ENCODE results near the gene PRKG1. TPM values are rescaled to one million over a fixed set of nuclear protein-coding genes. Genes with fewer than 3 reads are reported as not detected.

Gene PRKG1
- total and polyA plus RNA-seq, 2 of the 4 experiments (the other 2 are of a cell fraction): 3.5 to 18.3 TPM

- BruUV-seq (replicated peaks): no TSS peak
- dilution Hi-C loops (cut with HindIII; ENCODE audit: low sequenced_read_pairs, unreplicated experiment): no loop called here
- ChIA-PET POLR2A (ENCODE audit: unreplicated experiment) (no interaction called here), CTCF (no interaction called here)
- Histone ChIP-seq H2BK120ac (ENCODE audit: low read depth, low read length) (no peak overlapping the region), H2BK20ac (ENCODE audit: low read depth, low read length) (no peak overlapping the region), H3K9ac (ENCODE audit: low read depth, low read length) (no peak overlapping the region), H3K27ac (ENCODE audit: insufficient read depth, low read length) (no peak overlapping the region), H3K56ac (ENCODE audit: extremely low read depth, insufficient read depth, low read length) (no peak overlapping the region), H3K9me3 (ENCODE audit: control insufficient read depth, insufficient read depth, low read length) (no peaks in the 10 kb centered on the region), H2BK5ac (ENCODE audit: low read depth, low read length, poor library complexity, severe bottlenecking) (peak overlapping the region; percentile 18), H2AK5ac (ENCODE audit: low read depth, low read length) (no peak overlapping the region; the same call in 1 of the 2 replicates), H2AK9ac (replicated peaks; ENCODE audit: low read depth, low read length, poor library complexity) (no peak overlapping the region), H3K4me1 (ENCODE audit: control insufficient read depth, insufficient read depth, low read length) (peaks cover 5% of the 10 kb centered on the region), H3K14ac (replicated peaks; ENCODE audit: low read depth, low read length) (no peak overlapping the region), H3K23ac (ENCODE audit: low read depth, low read length) (no peak overlapping the region), H3K79me1 (ENCODE audit: low read depth in 1 of 2, low read length in 2 of 2) (peaks cover 0 to 4% of the 10 kb centered on the region in 2 experiments; a peak in 2 of 4 replicates), H4K8ac (ENCODE audit: low read depth in 2 of 2, low read length in 2 of 2) (no peak overlapping the region), H3K4me3 (ENCODE audit: insufficient read depth, low read depth, low read length) (no peak overlapping the region), H3K27me3 (ENCODE audit: control insufficient read depth, insufficient read depth, low read length) (no peaks in the 10 kb centered on the region), H3K36me3 (ENCODE audit: control insufficient read depth, insufficient read depth, low read length) (no peaks in the 10 kb centered on the region), H3K9me1 (ENCODE audit: insufficient read depth, low read length) (no peaks in the 10 kb centered on the region), H3K4me2 (ENCODE audit: low read depth, low read length) (peak overlapping the region; percentile 31; the same call in 1 of the 2 replicates), H4K20me1 (ENCODE audit: insufficient read depth, low read length) (no peaks in the 10 kb centered on the region), H2BK15ac (ENCODE audit: low read depth, low read length) (no peak overlapping the region), H3K4ac (ENCODE audit: low read depth, low read length) (no peak overlapping the region), H4K5ac (ENCODE audit: low read depth, low read length) (no peak overlapping the region), H2AFZ (replicated peaks; ENCODE audit: low read length, poor library complexity) (no peak overlapping the region), H4K91ac (ENCODE audit: insufficient read depth, low read depth, low read length) (no peak overlapping the region), H3K18ac (ENCODE audit: low read depth, low read length) (no peak overlapping the region)
- DNase-seq (peak; percentile 80), ATAC-seq (ENCODE audit: low read depth) (peak; percentile 50)
- intact Hi-C loops (cut with micrococcal nuclease): no loop called here
- no CpG with 5 or more reads among the region's 1 CpG for WGBS, 2 experiments (ENCODE audit: extremely low coverage in 2 of 2, insufficient read length in 1 of 2)
- in situ Hi-C loops (cut with MboI; ENCODE audit: low sequenced_read_pairs): no loop called here
- TF ChIP-seq CEBPB (IDR thresholded peaks at IDR 0.05; ENCODE audit: low read depth, low read length): peak; percentile 85
- no peak for TF ChIP-seq NFE2L2 (IDR thresholded peaks at IDR 0.05; ENCODE audit: low read depth, low read length)
Measured at GRCh38 chr10:51651063-51651462, 576.8 kb downstream of the PRKG1 start.
